Activated CD4-positive, alpha-beta T cell treated with anti-CD3 and anti-CD28 coated beads, Interleukin-2, amount 50 U/mL, for 16 hours (primary cell): ENCODE measurements around the gene ATAD2B.
"Not testable (repeated sequence)": the region's sequence is repeated elsewhere in the genome, so short reads cannot be mapped to it uniquely, and the experiment has no call there.

Experiments
- DNase-seq: peaks from one replicate; pipeline ENCODE4 v3.0.0-alpha.2; 2020

The ATAD2B gene

DNA sequence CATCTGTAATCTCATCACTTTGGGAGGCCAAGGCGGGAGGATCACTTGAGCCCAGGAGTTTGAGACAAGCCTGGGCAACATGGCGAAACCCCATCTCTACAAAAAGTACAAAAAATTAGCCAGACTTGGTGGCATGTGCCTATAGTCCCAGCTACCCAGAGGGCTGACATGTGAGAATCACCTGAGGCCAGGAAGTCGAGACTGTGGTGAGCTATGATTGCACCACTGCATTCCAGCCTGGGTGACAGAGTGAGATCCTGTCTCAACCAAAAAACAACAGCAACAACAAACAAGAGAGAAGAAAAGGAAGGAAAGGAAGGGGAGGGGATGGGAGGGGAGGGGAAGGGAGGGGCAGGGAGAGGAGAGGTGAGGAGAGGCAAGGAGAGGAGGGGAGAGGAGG is 203.9 kb downstream of the ATAD2B start:
- not testable (repeated sequence) for DNase-seq

- DNase-seq = no peak
These were observed 204.7 kb downstream of the ATAD2B start for GRCh38 chr2:23722255-23722654.

DNA sequence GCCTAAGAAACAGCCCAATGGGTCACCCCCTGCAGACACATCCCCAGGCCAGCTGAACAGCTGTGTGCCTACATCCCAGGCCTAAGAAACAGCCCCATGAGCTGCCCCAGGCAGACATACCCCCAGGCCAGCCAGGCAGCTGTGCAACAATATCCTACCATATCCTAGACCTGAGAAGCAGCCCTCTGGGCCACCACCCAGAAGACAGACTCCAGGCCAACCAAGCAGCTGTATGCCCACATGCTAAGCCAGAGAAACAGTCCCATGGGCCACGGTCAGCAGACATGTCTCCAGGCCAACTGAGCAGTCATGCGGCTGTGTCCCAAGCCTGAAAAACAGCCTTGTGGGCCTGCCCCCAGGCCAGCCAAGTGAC is 205.5 kb downstream of the ATAD2B start:
- DNase-seq = no peak

GRCh38 chr2:23720705-23721453 is 206.0 kb downstream of the ATAD2B start:
- no peak for DNase-seq

- no peak for DNase-seq
These were observed 207.2 kb downstream of the ATAD2B start for GRCh38 chr2:23719716-23720115.

GRCh38 chr2:23718931-23719700 is 207.8 kb downstream of the ATAD2B start:
- no peak for DNase-seq

DNA sequence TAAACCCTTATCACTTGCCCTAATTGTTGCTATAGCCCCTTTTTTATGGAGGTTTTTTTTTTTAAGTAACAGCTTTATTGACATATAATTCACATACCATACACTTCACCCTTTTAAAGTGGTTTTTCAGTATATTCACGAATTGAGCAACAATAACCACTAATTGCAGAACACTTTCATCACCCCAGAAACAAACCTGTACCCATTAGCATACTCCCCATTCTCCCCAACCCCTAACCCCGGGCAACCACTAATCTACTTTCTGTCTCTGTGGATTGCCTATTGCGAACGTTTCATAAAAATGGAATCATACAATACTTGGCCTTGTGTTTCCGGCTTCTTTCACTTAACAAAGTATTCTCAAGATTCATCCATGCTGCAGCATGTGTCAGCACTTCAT is 213.6 kb downstream of the ATAD2B start:
- no peak for DNase-seq

- DNase-seq = no peak
These were observed 214.2 kb downstream of the ATAD2B start for GRCh38 chr2:23712756-23713151.

DNA sequence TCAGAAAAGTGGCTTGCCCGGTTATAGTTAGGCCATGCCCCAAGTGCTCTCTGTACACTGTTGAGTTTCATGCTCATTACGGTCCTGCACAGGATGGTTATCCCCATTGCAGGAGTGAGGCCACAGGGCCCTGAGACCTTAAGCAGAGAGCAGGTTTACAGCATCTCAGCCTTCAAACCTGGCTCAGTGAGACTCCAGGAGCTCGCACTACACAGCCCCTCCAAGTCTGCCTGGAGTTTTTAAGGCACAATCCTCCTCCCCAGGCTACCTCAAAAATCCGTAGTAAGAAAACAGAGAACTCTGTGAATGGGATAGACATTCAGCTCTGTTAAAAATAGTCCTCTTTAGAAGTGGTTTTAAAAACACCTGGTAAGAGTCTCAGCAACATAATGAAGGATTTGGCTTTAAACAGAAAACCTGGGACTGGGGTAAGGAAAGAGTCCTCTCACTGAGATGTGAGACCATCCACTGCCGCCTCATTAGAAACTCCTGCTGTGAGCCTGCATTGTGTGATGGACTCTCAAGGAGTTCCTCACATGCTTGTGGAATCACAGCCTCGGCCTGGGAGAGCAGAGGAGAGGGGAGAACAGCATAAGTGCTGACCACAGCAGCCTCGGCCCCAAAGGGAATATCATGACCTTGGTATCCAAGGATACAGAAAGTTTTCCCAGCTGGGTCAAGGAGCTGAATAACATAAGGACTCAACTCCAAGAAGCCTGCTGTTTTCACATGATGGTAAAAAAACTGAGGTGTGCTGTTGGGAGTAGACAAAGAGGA is 214.8 kb downstream of the ATAD2B start:
- no peak for DNase-seq

DNA sequence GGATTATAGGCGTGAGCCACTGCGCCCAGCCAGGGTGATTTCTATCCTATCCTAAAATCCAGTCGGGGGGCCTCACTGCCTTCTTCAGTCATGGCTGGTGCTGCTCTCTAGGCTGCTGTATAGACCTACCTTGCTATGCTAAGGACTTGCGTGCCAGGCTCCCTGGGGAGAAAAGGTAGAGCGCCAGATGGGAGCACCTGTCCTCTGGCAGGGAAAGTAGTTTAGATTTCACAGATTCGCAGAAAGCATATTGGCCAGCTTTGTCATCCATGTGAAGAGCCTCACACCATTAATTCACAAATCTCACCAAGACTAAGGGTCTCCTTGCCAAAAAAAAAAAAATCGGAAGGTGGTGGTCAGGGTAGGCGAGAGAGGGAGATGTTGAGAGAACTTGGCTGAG is 217.6 kb downstream of the ATAD2B start:
- no peak for DNase-seq

DNA sequence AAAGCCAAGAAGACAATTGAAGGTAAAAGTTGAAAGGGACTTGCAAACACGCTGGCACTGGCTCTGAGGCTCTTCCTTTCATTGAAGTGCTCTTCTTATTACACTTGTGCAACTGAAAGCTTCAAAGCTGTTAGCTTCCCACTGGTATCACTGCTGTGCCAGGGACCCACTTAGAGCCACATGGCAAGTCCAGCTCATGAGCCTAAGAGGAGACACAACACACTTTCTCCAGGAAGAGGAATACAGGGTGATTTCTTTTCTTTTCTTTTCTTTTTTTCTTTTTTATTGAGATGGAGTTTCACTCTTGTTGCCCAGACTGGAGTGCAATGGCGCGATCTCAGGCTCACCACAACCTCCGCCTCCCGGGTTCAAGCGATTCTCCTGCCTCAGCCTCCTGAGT is 218.2 kb downstream of the ATAD2B start:
- no peak for DNase-seq

DNA sequence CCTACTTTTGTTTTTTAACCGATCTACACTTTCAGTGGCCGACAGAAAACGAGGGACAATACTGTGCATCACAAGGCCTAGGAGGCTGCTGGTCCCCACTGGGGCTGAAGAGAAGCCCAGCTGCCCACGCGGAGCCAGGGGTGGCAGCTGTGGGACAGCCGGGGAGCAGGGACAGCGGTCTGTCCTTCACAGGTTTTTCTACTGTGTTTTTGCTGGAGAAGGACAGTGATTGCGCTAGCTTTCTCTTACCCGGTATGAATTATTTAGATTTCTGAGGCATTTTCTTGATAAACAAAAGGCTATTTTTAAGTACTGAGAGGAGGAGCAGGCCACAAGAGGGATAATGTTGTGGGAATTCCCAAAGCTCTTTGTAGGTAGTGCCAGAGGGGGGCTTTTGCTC is 219.8 kb downstream of the ATAD2B start:
- no peak for DNase-seq

DNA sequence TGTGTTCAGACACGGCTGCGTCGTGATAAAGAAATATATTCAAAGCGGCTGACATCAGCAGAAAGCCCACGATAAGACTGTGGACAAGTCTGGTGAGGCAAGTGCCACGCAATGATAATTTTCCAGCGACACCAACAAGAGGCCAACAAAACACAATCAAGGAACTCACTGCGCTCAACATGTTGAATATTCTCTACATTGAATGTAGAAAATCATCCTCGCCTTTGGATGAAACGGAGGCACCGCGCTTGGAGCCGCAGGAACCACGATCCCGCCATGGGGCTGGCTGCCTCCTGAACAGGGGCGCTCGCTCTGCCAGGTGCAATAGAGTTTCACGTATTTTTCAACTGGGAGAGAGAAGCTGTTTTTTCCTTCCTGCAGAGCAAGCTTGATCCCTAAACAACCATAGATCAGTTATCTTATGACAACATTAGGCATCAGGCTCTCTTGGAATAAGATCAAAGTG is 220.3 kb downstream of the ATAD2B start:
- DNase-seq = no peak

DNA sequence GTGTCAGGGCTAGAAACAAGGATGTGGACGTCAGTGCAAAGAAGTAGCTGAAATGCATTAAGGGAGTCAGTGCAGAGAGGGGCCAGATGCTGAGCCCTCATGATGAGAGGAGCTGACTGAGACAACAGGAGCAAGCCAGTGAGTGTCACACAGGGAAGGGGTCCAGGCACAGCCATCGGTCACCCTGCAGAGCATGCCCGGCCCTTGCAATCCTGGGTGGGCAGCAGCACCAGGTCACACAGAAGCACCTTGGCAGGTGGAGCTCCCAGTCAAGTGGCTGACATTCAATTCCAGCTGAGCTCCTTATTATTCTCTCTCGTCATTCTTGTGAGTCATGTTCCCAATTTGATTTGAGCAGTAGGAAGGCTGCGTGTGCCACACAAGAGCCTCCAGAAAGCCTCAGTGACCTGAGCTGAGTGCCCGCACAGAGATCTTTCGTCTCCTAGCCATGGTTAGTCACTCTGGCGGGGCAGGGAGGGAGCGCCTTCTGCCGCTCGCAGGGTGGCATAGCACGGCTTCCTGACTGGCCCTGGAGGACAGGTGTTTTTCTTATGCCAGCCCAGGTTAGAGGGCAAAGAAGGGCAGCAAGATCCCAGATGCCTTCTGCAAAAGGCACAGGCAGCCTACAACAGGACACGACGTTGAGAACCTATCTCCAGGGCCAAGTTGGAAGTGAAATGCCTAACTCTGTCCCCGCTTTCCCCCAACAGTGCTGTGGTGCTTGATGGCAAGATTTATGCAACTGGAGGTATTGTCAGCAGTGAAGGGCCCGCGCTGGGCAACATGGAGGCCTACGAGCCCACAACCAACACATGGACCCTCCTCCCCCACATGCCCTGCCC is 220.9 kb downstream of the ATAD2B start:
- no peak for DNase-seq

GRCh38 chr2:23703583-23704385 is 223.1 kb downstream of the ATAD2B start:
- DNase-seq = no peak

DNA sequence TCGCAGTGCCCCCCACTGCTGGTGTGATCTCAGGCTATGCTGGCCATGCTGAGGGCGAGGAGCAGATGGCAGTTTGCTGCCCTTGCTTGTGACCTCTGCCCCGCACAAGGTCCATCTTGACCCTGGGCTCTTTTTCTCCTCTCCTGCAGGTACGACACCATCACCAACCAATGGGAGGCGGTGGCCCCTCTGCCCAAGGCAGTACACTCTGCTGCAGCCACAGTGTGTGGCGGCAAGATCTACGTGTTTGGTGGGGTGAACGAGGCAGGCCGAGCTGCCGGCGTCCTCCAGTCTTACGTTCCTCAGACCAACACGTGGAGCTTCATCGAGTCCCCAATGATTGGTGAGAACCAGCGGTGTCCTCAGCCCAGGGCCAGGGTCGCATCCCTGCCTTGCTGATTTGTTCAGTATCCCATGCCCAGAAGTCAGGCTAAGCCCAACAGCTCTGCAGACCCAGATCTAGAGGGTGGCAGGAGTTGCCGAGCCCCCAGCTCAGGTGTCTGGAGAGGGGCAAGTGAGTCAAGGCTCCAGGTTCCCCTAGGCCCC is 223.8 kb downstream of the ATAD2B start:
- no peak for DNase-seq

- DNase-seq = no peak
These were observed 226.3 kb downstream of the ATAD2B start for GRCh38 chr2:23700627-23701026.

- DNase-seq = no peak
These were observed 227.4 kb downstream of the ATAD2B start for GRCh38 chr2:23699580-23699925.

- DNase-seq = no peak
These were observed 228.0 kb downstream of the ATAD2B start for GRCh38 chr2:23698721-23699579.
